Activated CD8-positive, alpha-beta T cell treated with anti-CD3 and anti-CD28 coated beads for 36 hours (primary cell): ENCODE measurements around the gene GSTA5. TPM values are rescaled to one million over a fixed set of nuclear protein-coding genes. Genes with fewer than 3 reads are reported as not detected.
"Not testable (repeated sequence)": the region's sequence is repeated elsewhere in the genome, so short reads cannot be mapped to it uniquely, and the experiment has no call there.

Experiments
- ATAC-seq: fragments of 200-7000 bp; cut with Tn5 transposase; one replicate; pipeline ENCODE4 v1.10.0; 2021; ENCODE audit warnings: mild to moderate bottlenecking, moderate library complexity
- CTCF ChIA-PET: fragments of 350-600 bp; sonication (Branson Sonifier 250); formaldehyde crosslinking; loops from one replicate; lab custom pipeline; 2021; ENCODE audit warnings: antibody characterized with exemption; lab: Charles Lee
- POLR2A ChIA-PET: fragments of 350-600 bp; sonication (Branson Sonifier 250); formaldehyde crosslinking; loops from one replicate; lab custom pipeline; 2021; ENCODE audit warnings: antibody characterized with exemption; lab: Charles Lee
- DNase-seq: peaks from one replicate; pipeline ENCODE4 v3.0.0-alpha.2; 2020
- H3K27ac Mint-ChIP-seq: one replicate; pipeline ENCODE4 v1.8.0; 2021; ENCODE audit warnings: mild to moderate bottlenecking, mixed read lengths
- H3K27me3 Mint-ChIP-seq: one replicate; pipeline ENCODE4 v1.8.0; 2021; ENCODE audit warnings: mixed read lengths
- H3K36me3 Mint-ChIP-seq: one replicate; pipeline ENCODE4 v1.8.0; 2021; ENCODE audit warnings: low read depth, mixed read lengths
- H3K4me1 Mint-ChIP-seq: one replicate; pipeline ENCODE4 v1.8.0; 2021; ENCODE audit warnings: low read depth, mixed read lengths
- H3K4me3 Mint-ChIP-seq: one replicate; pipeline ENCODE4 v1.8.0; 2021; ENCODE audit warnings: mild to moderate bottlenecking, moderate library complexity, mixed read lengths
- H3K9me3 Mint-ChIP-seq: one replicate; pipeline ENCODE4 v1.8.0; 2021; ENCODE audit warnings: mixed read lengths
- intact Hi-C: fragments of 100-400 bp; cut with micrococcal nuclease; formaldehyde crosslinking; loops from one replicate; pipeline ENCODE4 v1.10.0; 2022
- total RNA-seq, 2 experiments: library from RNA; stranded (reverse); gene quantifications; one replicate each; pipeline ENCODE4 v1.2.3, GENCODE V29; 2021
- TF ChIP-seq, protein P1 (sequence below): fragments of 200-600 bp; IDR thresholded peaks from one replicate; pipeline ENCODE4 v1.8.0; 2022; ENCODE audit warnings: antibody characterized with exemption, mild to moderate bottlenecking

GSTA5 gene
- total RNA-seq, 2 experiments from 2014 or later, result not detected

DNA sequence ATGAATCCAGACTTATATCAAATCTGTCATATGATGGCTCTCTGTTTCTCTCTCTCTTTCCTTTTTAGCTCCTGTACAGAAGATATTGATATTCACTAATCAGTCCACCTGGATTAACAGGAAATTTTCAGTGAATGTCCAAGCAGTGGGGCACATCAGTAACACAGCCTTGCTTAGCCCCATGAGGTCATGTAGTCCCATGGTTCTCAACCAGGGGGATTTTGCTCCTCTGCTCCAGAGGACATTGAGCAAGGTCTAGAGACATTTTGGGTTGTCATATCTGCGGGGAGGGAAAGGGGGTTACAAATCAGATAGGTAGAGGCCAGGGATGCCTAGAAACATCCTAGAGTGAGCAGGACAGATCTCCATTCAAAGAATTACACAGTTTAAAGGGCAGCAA, 37.8 kb downstream of the GSTA5 start:
- no peak overlapping the region for H3K27ac Mint-ChIP-seq
- peaks cover 18% of the 10 kb centered on the region for H3K27me3 Mint-ChIP-seq
- no peaks in the 10 kb centered on the region for H3K4me1 Mint-ChIP-seq

DNA sequence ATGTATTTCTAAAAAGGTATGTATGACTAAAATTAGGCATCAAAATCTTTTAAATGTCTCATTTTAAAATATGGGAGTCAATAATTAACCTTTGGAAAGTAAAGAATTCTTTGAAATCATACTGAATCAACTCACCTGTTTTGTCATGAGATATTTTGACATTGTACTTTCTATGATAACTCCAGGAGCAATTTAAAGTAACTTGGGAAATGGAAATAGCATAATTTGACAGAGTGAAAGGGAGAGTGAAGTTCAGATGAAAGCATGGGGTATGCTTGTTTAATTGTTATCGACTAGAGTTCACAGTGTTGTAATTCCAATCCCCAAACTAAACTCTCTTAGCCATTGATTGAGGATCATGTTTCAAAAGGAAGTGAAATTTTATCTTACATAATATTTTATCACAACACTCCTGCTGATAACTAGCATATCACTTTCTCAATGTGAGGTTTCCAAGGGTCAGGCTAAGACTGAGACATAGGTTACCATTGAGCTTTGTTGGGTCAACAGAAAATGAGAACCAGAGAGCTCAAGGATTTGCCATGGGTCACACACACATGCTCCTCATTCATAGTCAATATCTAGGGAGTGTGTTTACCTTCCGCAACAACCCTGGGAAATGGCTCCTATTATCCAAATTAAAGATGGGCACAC, 39.3 kb downstream of the GSTA5 start:
- H3K9me3 Mint-ChIP-seq, result no peaks in the 10 kb centered on the region
- intact Hi-C loops, result no loop called here
- TF ChIP-seq, protein P1, sequence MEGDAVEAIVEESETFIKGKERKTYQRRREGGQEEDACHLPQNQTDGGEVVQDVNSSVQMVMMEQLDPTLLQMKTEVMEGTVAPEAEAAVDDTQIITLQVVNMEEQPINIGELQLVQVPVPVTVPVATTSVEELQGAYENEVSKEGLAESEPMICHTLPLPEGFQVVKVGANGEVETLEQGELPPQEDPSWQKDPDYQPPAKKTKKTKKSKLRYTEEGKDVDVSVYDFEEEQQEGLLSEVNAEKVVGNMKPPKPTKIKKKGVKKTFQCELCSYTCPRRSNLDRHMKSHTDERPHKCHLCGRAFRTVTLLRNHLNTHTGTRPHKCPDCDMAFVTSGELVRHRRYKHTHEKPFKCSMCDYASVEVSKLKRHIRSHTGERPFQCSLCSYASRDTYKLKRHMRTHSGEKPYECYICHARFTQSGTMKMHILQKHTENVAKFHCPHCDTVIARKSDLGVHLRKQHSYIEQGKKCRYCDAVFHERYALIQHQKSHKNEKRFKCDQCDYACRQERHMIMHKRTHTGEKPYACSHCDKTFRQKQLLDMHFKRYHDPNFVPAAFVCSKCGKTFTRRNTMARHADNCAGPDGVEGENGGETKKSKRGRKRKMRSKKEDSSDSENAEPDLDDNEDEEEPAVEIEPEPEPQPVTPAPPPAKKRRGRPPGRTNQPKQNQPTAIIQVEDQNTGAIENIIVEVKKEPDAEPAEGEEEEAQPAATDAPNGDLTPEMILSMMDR, result no peak
- no peak overlapping the region for H3K4me3 Mint-ChIP-seq
- ChIA-PET CTCF (no interaction called here), POLR2A (no interaction called here)
- no peak for DNase-seq
- peaks cover 14% of the 10 kb centered on the region for H3K27me3 Mint-ChIP-seq
- ATAC-seq, result no peak
- no peaks in the 10 kb centered on the region for H3K4me1 Mint-ChIP-seq
- no peak overlapping the region for H3K27ac Mint-ChIP-seq
- no peaks in the 10 kb centered on the region for H3K36me3 Mint-ChIP-seq

More for the DNA sequence above, 37.8 kb downstream of the GSTA5 start:
- Mint-ChIP-seq H3K4me3 (no peak overlapping the region), H3K9me3 (no peaks in the 10 kb centered on the region), H3K36me3 (no peaks in the 10 kb centered on the region)
- TF ChIP-seq, protein P1, result no peak
- intact Hi-C loops, result no loop called here
- no peak for ATAC-seq
- POLR2A ChIA-PET, result no interaction called here
- DNase-seq, result no peak
- CTCF ChIA-PET, result interaction anchor here (1.1 kb wide), 1 partner anchor 12 kb away, joined by 3 read pairs; no protein-coding TSS in a partner anchor

DNA sequence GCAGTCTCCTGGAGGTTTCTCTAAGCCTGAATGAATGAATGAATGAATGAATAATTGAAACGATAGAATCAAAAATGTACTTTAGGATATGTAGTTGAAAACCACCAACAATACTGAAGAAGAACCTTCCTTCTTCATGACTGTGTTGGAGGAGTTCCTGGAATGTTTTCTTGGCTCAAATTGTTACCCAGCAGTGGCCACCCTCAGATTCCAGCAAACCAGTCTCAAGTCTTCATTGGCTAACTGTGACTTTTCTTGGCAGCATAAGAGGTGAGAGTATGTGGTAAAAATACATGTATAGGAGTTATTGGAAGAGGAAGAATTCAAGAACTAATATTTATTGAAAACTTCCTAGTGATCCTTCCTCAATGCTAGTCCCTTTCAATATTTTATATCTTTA, 41.3 kb downstream of the GSTA5 start:
- CTCF ChIA-PET, H3K27ac Mint-ChIP-seq, POLR2A ChIA-PET, H3K4me1 Mint-ChIP-seq, H3K4me3 Mint-ChIP-seq, H3K9me3 Mint-ChIP-seq, ATAC-seq, H3K36me3 Mint-ChIP-seq, DNase-seq, intact Hi-C loops: not testable (repeated sequence)
- peaks cover 15% of the 10 kb centered on the region for H3K27me3 Mint-ChIP-seq

DNA sequence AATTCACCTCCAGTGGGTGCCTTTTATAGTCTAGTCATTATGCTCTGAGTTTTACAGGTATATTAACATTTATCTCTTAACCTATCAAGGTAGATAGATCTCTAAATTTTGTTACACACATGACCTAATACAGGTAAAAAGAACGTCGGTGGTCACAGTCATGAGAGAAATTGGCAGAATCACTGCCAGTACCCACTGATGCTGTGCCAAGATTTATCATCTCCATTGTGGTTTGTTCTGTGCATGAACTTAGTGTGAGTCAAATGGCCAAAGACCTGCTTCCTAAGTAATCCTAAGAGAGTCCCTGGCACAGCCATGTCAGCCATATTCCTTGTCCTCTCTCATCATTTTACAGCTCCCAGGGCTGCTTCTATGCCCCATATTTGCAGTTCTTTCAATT, 46.2 kb downstream of the GSTA5 start:
- H3K4me3 Mint-ChIP-seq, DNase-seq, ATAC-seq, H3K36me3 Mint-ChIP-seq, H3K27ac Mint-ChIP-seq, intact Hi-C loops, CTCF ChIA-PET, H3K4me1 Mint-ChIP-seq, H3K9me3 Mint-ChIP-seq: not testable (repeated sequence)
- peaks cover 11% of the 10 kb centered on the region for H3K27me3 Mint-ChIP-seq
- POLR2A ChIA-PET, result interaction anchor here (0.7 kb wide), 1 partner anchor 11 kb away, joined by 3 read pairs; no protein-coding TSS in a partner anchor

DNA sequence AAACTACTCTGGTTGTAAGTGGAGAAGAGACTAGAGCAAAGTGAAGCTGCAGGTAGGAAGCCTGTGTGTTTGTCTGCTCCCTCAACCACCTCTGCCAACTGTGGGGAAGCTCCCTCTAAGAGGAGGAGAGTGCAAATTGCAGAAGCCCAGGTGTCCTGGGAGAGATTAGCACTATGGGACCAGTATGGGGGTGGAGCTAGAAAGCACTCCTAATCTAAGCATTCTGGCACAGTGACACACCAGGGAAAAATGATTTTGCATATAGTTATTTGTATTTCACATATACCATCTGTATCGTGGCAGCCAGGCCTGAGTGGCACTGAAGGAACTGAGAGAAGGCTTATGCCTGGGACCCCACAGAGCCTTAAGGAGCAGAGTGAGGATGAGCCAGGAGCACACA, 49.8 kb downstream of the GSTA5 start:
- no peaks in the 10 kb centered on the region for H3K4me1 Mint-ChIP-seq
- peaks cover 9% of the 10 kb centered on the region for H3K27me3 Mint-ChIP-seq
- H3K9me3 Mint-ChIP-seq, result no peaks in the 10 kb centered on the region
- ChIA-PET POLR2A (no interaction called here), CTCF (no interaction called here)
- intact Hi-C loops, result no loop called here
- no peak overlapping the region for H3K4me3 Mint-ChIP-seq
- TF ChIP-seq, protein P1, result no peak
- H3K27ac Mint-ChIP-seq, result no peak overlapping the region
- DNase-seq (no peak), ATAC-seq (no peak)
- no peaks in the 10 kb centered on the region for H3K36me3 Mint-ChIP-seq

DNA sequence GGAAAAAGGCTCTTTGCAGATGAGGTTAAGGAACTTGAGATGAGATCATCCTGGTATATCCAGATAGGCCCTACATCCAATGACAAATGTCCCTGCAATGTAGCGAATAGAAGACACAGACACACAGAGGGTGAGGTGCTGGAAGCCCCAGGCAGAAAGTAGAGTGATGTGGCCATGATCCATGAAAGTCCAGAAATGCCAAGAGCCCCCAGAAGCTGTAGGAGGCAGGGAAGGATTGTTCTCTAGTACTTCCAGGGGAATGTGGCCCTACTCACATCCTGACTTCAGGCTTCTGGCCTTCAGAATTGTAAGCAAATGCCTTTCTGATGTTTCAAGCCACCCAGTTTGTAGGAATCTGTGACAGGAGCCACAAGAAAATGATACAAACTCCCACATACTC, 51.0 kb downstream of the GSTA5 start:
- CTCF ChIA-PET, POLR2A ChIA-PET, H3K9me3 Mint-ChIP-seq, H3K4me1 Mint-ChIP-seq, H3K27ac Mint-ChIP-seq, intact Hi-C loops, ATAC-seq, H3K36me3 Mint-ChIP-seq, H3K27me3 Mint-ChIP-seq, H3K4me3 Mint-ChIP-seq, DNase-seq: not testable (repeated sequence)
